Ishikawa (cell line): ENCODE measurements around the gene CUBN.

Source experiments
- CEBPB ChIP-seq: IDR thresholded peaks from 2 replicates; pipeline ENCODE4 v1.6.1; 2012
- CREB1 ChIP-seq: IDR thresholded peaks from 2 replicates; pipeline ENCODE4 v1.6.1; 2012; ENCODE audit warnings: low read depth
- EGR1 ChIP-seq: IDR thresholded peaks from 2 replicates; pipeline ENCODE4 v1.6.1; 2012
- EP300 ChIP-seq: IDR thresholded peaks from 2 replicates; pipeline ENCODE4 v1.6.1; 2012; ENCODE audit warnings: borderline replicate concordance
- FOXM1 ChIP-seq: IDR thresholded peaks from 2 replicates; pipeline ENCODE4 v1.6.1; 2012; ENCODE audit warnings: low read depth, borderline replicate concordance
- MAX ChIP-seq: IDR thresholded peaks from 2 replicates; pipeline ENCODE4 v1.6.1; 2012
- NFIC ChIP-seq: IDR thresholded peaks from 2 replicates; pipeline ENCODE4 v1.6.1; 2012
- RAD21 ChIP-seq: IDR thresholded peaks from 2 replicates; pipeline ENCODE4 v1.6.1; 2012; ENCODE audit warnings: low read depth
- REST ChIP-seq: IDR thresholded peaks from 2 replicates; pipeline ENCODE4 v1.6.1; 2012; ENCODE audit warnings: low read depth, mild to moderate bottlenecking
- TAF1 ChIP-seq: IDR thresholded peaks from 2 replicates; pipeline ENCODE4 v1.6.1; 2012; ENCODE audit warnings: low read depth, mild to moderate bottlenecking
- TCF12 ChIP-seq: IDR thresholded peaks from 2 replicates; pipeline ENCODE4 v1.6.1; 2012; ENCODE audit warnings: low read depth
- TEAD4 ChIP-seq: IDR thresholded peaks from 2 replicates; pipeline ENCODE4 v1.6.1; 2012
- USF1 ChIP-seq: IDR thresholded peaks from 2 replicates; pipeline ENCODE4 v1.6.1; 2012
- YY1 ChIP-seq: IDR thresholded peaks from 2 replicates; pipeline ENCODE4 v1.6.1; 2012; ENCODE audit warnings: low read depth

- TF ChIP-seq CREB1 (no peak), TCF12 (no peak), TAF1 (no peak), NFIC (no peak), MAX (no peak), CEBPB (no peak), REST (no peak), EGR1 (no peak), FOXM1 (no peak), EP300 (no peak), RAD21 (no peak), YY1 (no peak), TEAD4 (no peak), USF1 (no peak)
Observed at GRCh38 chr10:16794005-16794404, 335.6 kb downstream of the CUBN start.
